HepG2 (cell line): ENCODE measurements around the gene CCND2.
"Not testable (repeated sequence)": the region's sequence is repeated elsewhere in the genome, so short reads cannot be mapped to it uniquely, and the experiment has no call there.

Source experiments
- ASH2L ChIP-seq: fragments of 300-600, 200-600 bp; sonication (generic); IDR thresholded peaks from 2 replicates; pipeline ENCODE4 v1.7.0; 2017; ENCODE audit warnings: low read depth, mild to moderate bottlenecking, moderate library complexity, mixed read lengths, low read length; ENCODE audit not compliant: insufficient read length
- CTCF ChIP-seq: sonication (generic); formaldehyde crosslinking; IDR thresholded peaks from 2 replicates; pipeline ENCODE4 v1.5.0; 2020; ENCODE audit warnings: mild to moderate bottlenecking, missing genetic modification reagents, moderate library complexity
- MXI1 ChIP-seq: IDR thresholded peaks from 3 replicates; pipeline ENCODE4 v1.6.1; 2012; ENCODE audit warnings: low read depth, low read length, inconsistent platforms, borderline replicate concordance
- NCOA5 ChIP-seq: sonication (generic); formaldehyde crosslinking; IDR thresholded peaks from 2 replicates; pipeline ENCODE4 v1.4.0; 2020; ENCODE audit warnings: missing genetic modification reagents
- POLR2A ChIP-seq, 2 experiments: IDR thresholded peaks; 2 replicates each; pipeline ENCODE4 v1.6.1; 2011; ENCODE audit warnings: low read depth in 2 of 2, low read length in 2 of 2, mild to moderate bottlenecking in 1 of 2, moderate library complexity in 1 of 2; ENCODE audit not compliant: insufficient read depth in 1 of 2
- POLR2AphosphoS5 ChIP-seq: IDR thresholded peaks from 2 replicates; pipeline ENCODE4 v1.6.1; 2012; ENCODE audit warnings: low read depth, low read length
- RBM39 ChIP-seq: fragments of 200-400 bp; formaldehyde crosslinking; IDR thresholded peaks from one replicate; pipeline ENCODE4 v1.6.1; 2018; ENCODE audit warnings: antibody characterized with exemption, mild to moderate bottlenecking, low read depth, low read length; ENCODE audit not compliant: poor library complexity, severe bottlenecking
- SNAPC2 ChIP-seq: sonication (generic); formaldehyde crosslinking; IDR thresholded peaks from 2 replicates; pipeline ENCODE4 v1.8.1; 2022; ENCODE audit warnings: mild to moderate bottlenecking, missing genetic modification reagents
- TRIM24 ChIP-seq: sonication (generic); formaldehyde crosslinking; IDR thresholded peaks from 2 replicates; pipeline ENCODE4 v1.8.0; 2022; ENCODE audit warnings: mild to moderate bottlenecking, missing genetic modification reagents
- ZNF235 ChIP-seq: sonication (generic); formaldehyde crosslinking; IDR thresholded peaks from 2 replicates; pipeline ENCODE4 v1.8.1; 2023; ENCODE audit warnings: mild to moderate bottlenecking, missing genetic modification reagents, borderline replicate concordance

GRCh38 chr12:4243491-4244100, 30.0 kb upstream of the CCND2 start:
- TF ChIP-seq ZNF235 (CRISPR knock-in tag); POLR2A (IDR thresholded peaks at IDR 0.05; ENCODE audit: insufficient read depth in 1 of 2, low read depth in 2 of 2, low read length in 2 of 2); CTCF (CRISPR knock-in tag); TRIM24 (CRISPR knock-in tag); SNAPC2; NCOA5 (CRISPR knock-in tag); ASH2L; RBM39; MXI1; POLR2AphosphoS5: not testable (repeated sequence)
